Cortex of kidney (tissue), 1 donor: ENCODE results near the gene NPHP1.
"Not testable (repeated sequence)": the region's sequence is repeated elsewhere in the genome, so short reads cannot be mapped to it uniquely, and the experiment has no call there.

Experiments used
- DNase-seq: peaks from one replicate; lab custom pipeline; 2025; lab: John Stamatoyannopoulos, UW

The NPHP1 gene

GRCh38 chr2:110204408-110205385 is at the start of gene NPHP1:
NPHP1 (minus strand) TSS chr2:110205013; CDS start chr2:110204968, 45 bp downstream.
- peak; percentile 7 for DNase-seq

GRCh38 chr2:110248081-110248795 is 43.4 kb upstream of the NPHP1 start:
- not testable (repeated sequence) for DNase-seq

- DNase-seq, result not testable (repeated sequence)
These were observed 40.9 kb upstream of the NPHP1 start for GRCh38 chr2:110245488-110246435.

GRCh38 chr2:110243283-110243682 is 38.5 kb upstream of the NPHP1 start:
- not testable (repeated sequence) for DNase-seq

- DNase-seq, result not testable (repeated sequence)
These were observed 29.7 kb upstream of the NPHP1 start for GRCh38 chr2:110234514-110234913.

- not testable (repeated sequence) for DNase-seq
These were observed 25.1 kb upstream of the NPHP1 start for GRCh38 chr2:110229886-110230285.

- DNase-seq, result not testable (repeated sequence)
These were observed 17.8 kb upstream of the NPHP1 start for GRCh38 chr2:110222626-110223025.

GRCh38 chr2:110221938-110222337 is 17.1 kb upstream of the NPHP1 start:
- DNase-seq, result no peak

GRCh38 chr2:110220190-110220564 is 15.4 kb upstream of the NPHP1 start:
- DNase-seq, result no peak

GRCh38 chr2:110219496-110220189 is 14.8 kb upstream of the NPHP1 start:
- no peak for DNase-seq

GRCh38 chr2:110218889-110219288 is 14.1 kb upstream of the NPHP1 start:
- not testable (repeated sequence) for DNase-seq

- no peak for DNase-seq
These were observed 12.0 kb upstream of the NPHP1 start for GRCh38 chr2:110216803-110217202.

- no peak for DNase-seq
These were observed 11.4 kb upstream of the NPHP1 start for GRCh38 chr2:110216199-110216598.

- DNase-seq, result no peak
These were observed 10.8 kb upstream of the NPHP1 start for GRCh38 chr2:110215566-110216158.

GRCh38 chr2:110215091-110215490 is 10.3 kb upstream of the NPHP1 start:
- no peak for DNase-seq

GRCh38 chr2:110213522-110213921 is 8.7 kb upstream of the NPHP1 start:
- DNase-seq, result not testable (repeated sequence)

GRCh38 chr2:110211938-110212858 is 7.4 kb upstream of the NPHP1 start, which contains the start of gene MTLN:
MTLN (minus strand) TSS chr2:110212547; CDS start chr2:110212525, 22 bp downstream.
- peak; percentile 44 for DNase-seq

- DNase-seq, result no peak
These were observed 1.0 kb upstream of the NPHP1 start for GRCh38 chr2:110205660-110206455.

GRCh38 chr2:110198016-110198415 is 6.8 kb downstream of the NPHP1 start:
- DNase-seq, result no peak
